ENCODE results near the gene CSH1.

CSH1 gene

DNA sequence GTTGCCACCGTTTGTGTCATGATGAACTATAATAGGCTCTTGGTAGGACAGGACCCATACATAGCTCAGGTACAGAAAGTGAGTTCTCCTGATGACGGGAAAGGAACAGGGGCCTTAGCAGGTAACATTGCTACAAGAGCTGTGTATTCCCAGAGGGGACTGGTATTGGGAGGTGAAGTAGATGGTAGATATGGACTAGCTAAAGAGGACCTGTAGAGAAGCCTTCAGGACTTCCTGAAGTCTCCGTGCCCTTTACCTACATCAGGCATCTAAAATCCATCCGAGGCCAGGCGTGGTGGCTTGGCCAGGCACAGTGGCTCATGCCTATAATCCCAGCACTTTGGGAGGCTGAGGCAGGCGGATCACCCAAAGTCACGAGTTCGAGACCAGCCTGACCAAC, 41.2 kb downstream of the CSH1 start:
- DNase-seq: no peak

DNA sequence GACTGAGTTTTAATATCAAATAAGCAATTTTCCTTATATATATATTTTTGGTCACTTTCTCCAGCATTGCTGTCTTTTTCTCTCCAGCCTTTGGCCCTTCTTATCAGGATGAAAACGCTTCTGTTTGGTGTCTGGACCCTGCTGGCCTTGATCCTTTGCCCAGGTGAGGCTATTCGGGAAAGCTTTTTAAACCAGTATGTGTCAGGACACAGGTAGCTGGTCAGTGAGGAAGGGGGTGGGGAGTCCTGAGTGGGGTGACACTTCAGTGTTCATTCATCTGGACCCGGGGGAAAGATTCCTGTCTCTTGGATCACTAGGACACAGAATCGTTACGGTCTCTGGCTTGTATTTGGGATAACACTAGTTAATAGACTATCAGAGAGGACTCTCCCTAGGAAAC, 41.7 kb downstream of the CSH1 start:
- no peak for DNase-seq

DNA sequence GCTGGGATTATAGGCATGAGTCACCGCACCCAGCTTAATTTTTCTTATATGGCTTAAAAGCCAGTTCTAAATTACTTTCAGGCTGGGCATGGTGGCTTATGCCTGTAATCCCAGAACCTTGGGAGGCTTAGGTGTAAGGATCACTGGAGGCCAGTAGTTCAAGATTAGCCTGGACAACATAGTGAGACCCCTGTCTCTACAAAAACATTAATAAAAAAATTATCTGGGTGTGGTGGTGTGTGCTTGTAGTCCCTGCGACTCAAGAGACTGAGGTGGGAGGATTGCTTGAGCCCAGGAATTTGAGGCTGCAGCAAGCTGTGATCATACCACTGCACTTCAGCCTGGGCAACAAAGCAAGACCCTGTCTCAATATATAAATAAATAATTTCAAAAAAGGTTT, 43.1 kb downstream of the CSH1 start:
- no peak for DNase-seq

DNA sequence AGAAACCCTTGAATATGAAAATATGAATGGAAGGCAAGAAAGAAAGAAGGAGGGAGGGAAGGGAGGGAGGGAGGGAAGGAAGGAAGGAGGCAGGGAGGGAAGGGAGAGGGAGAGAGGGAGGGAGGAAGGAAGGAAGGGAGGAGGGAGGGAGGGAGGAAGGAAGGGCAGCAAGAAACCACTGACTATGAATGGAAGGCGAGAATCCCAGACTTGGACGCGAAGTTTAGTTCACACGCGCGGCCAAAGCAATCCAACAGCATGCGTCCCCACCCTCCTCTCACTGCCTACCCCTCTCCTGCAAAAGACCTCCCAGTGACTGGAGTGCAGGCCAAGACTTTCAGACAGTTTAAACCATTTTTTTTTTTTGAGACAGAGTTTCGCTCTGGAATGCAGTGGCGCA, 46.0 kb downstream of the CSH1 start:
- no peak for DNase-seq

DNA sequence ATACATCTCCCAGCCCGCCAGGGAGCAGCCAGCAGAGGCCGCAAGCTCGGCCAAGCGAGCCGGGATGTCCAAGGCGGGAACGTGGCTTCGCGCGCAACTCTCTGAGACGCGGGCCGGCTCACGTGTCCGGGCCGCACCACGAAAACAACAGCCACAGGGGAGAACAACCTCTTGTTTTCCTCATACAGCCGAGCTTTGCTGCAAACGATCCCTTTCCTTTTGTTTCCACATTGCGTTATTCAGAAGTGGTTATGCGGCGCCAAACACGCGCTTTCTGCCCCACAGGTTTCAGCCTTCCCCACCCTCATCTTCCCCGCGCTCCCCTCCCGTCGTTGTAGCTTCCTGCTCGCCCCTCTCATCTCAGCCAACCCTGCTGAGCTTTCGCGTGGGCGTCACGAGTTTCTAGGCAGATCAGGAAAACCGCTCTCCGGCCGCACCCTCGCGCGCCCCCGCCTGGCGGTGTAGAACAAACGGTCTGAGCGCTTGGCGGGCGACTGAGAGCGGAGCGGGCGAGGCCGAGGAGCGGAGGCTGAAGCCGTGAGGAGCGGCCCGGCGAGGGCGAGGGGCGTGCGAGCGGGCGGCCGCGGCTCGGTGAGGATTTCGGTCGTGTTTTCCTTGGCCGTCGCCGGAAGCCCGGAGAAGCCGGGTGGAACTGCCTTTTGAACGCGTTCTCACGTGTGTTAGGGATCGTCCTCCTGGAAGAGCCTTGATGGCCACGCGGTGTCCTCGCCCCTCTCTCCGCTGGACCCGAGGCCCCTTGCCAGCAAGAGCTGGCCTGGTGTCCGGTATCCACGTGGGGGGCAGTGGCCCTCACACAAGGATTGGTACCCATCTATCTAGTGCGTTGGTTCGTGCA, 47.3 kb downstream of the CSH1 start:
- DNase-seq: peak; percentile 95

DNA sequence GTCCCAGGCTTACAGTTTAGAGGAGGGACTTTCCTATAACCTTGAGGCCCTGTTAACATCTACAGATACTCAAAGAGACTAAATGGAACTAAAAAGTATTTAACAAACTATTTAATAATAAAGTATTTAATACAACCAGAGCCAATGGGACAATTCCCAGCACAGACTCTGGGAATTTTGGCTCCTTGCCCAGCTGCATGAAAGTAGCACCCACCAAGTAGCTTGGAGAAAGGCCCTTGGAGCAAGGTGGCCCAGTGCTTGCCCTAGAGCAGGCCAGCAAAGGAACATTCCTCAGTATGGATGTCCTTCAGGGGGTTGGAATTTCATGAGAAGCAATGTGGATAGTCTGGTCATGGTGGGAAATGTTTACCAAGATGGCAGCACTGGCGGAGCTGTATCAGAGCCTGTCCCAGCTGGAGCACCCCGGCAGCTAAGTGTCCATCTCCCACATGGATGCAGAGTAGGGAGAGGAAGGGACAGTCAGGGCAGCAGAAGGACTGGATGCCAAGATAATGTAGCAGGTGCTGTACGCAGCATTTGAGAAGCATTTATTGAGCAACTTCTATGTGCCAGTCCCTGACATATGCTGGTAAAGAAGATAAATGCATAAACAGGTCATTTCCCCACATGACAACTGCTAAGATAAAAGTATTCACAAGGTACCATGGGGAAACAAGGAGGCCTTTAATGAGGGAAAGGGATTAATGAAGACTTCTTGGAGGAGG, 48.7 kb downstream of the CSH1 start:
- no peak for DNase-seq

DNA sequence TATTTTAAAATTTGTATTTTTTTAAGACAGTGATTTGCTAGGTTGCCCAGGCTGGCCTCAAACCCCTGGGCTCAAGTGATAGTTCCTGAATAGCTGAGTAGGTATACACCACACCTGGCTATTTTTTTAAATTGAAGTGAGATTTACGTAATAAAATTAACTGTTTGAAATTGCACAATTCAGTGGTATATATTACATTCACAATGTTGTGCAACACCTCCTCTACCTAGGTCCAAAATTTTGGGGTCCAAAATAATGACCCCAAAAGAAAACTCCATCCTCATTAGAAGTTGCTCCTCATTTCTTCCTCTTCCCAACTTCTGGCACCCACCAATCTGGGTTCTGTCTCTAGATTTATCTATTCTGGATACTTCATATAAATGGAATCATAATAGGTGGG, 50.9 kb downstream of the CSH1 start:
- no peak for DNase-seq
